HG03575 (cell line): ENCODE measurements around the gene ARMC9.
"Not testable (repeated sequence)": the region's sequence is repeated elsewhere in the genome, so short reads cannot be mapped to it uniquely, and the experiment has no call there.

ENCODE experiments used
- ATAC-seq: cut with Tn5 transposase; IDR thresholded peaks from one replicate; pipeline ENCODE4 v1.9.1; 2021; ENCODE audit not compliant: unreplicated experiment, insufficient number of reproducible peaks, low FRiP score; ENCODE audit errors: extremely low read depth

The ARMC9 gene

GRCh38 chr2:231397928-231398294, 199.5 kb downstream of the ARMC9 start:
- ATAC-seq = no peak

DNA sequence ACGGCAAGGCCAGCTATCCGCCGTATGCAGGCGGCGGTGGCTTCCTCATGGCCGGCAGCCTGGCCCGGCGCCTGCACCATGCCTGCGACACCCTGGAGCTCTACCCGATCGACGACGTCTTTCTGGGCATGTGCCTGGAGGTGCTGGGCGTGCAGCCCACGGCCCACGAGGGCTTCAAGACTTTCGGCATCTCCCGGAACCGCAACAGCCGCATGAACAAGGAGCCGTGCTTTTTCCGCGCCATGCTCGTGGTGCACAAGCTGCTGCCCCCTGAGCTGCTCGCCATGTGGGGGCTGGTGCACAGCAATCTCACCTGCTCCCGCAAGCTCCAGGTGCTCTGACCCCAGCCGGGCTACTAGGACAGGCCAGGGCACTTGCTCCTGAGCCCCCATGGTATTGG, 200.2 kb downstream of the ARMC9 start:
- no peak for ATAC-seq

GRCh38 chr2:231399046-231399852, 200.8 kb downstream of the ARMC9 start:
- ATAC-seq = no peak

GRCh38 chr2:231399853-231400680, 201.6 kb downstream of the ARMC9 start:
- ATAC-seq = no peak

GRCh38 chr2:231400681-231401080, 202.2 kb downstream of the ARMC9 start:
- ATAC-seq = not testable (repeated sequence)

DNA sequence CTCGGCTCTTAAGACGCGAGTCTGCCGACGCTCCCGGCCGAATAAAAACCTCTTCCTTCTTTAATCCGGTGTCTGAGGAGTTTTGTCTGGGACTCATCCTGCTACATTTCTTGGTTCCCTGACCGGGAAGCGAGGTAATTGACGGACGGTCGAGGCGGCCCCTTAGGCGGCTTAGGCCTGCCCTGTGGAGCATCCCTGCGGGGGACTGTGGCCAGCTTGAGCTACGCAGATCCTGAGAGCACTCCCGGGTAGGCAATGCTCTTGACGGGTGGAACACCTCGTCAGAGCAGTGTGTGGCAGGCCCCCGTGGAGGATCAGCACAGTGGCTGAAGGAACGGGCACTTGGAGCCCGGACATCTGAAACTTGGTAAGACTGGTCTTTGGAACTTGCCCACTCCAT, 202.7 kb downstream of the ARMC9 start:
- not testable (repeated sequence) for ATAC-seq

- ATAC-seq = not testable (repeated sequence)
Observed at GRCh38 chr2:231403421-231404182, 205.2 kb downstream of the ARMC9 start.

DNA sequence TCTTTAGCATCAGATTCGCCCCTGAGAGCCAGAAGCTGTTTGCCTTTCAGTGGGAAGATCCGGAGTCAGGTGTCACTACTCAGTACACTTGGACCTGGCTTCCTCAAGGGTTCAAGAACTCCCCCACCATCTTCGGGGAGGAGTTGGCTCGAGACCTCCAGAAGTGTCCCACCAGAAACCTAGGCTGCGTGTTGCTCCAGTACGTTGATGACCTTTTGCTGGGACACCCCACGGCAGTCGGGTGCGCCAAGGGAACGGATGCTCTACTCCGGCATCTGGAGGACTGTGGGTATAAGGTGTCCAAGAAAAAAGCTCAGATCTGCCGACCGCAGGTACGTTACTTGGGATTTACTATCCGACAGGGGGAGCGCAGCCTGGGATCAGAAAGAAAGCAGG, 205.8 kb downstream of the ARMC9 start:
- ATAC-seq = not testable (repeated sequence)

GRCh38 chr2:231405601-231406367, 207.4 kb downstream of the ARMC9 start:
- ATAC-seq = not testable (repeated sequence)

GRCh38 chr2:231407686-231408085, 209.3 kb downstream of the ARMC9 start:
- not testable (repeated sequence) for ATAC-seq

DNA sequence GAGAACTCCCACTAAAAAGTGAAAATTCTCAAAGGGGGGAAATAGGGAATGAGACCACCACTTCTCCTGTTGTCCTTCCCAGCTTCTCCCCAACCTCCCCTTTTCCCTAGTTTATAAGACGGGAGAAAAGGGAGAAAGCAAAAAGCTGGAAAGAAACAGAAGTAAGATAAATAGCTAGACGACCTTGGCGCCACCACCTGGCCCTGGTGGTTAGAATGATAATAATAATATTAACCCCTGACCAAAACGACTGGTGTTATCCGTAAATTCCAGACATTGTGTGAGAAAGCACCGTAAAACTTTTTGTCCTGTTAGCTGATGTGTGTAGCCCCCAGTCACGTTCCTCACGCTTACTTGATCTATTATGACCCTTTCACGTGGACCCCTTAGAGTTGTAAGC, 209.9 kb downstream of the ARMC9 start:
- not testable (repeated sequence) for ATAC-seq

GRCh38 chr2:231409776-231410175, 211.3 kb downstream of the ARMC9 start:
- no peak for ATAC-seq

DNA sequence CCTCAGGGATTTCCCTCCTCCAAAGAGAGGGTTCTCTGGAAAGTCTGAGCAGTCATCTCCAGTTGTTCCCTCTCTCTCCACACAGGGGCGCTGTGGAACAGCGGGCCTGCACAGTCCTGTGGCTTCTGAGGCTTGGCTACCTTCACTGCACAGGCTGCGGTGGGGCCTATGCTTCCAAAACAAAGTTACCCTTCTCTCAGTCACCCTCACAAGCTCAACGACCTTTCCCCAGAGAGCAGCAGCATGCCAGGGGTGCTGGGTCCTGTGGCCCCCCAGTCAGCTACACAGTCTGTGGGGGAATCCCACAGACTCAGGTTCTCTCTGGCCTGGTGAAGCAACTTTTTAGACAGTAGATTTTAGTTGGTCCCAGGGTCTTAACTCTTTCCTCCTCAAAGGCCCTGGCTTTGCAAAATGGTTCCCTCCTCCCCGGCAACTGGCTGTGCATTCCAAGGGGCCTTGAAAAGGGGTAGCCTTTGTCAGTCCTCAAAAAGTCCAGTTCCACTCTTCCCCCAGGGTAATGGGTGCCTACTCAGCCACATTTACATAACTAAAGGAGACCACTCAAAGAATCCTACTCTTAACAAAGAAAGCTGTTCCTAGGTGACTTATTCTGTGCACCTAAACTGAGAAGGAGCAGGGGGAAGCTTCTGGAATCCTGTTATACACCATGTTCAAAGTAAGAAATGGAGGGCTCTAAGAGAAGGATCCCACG, 212.0 kb downstream of the ARMC9 start:
- ATAC-seq = no peak

DNA sequence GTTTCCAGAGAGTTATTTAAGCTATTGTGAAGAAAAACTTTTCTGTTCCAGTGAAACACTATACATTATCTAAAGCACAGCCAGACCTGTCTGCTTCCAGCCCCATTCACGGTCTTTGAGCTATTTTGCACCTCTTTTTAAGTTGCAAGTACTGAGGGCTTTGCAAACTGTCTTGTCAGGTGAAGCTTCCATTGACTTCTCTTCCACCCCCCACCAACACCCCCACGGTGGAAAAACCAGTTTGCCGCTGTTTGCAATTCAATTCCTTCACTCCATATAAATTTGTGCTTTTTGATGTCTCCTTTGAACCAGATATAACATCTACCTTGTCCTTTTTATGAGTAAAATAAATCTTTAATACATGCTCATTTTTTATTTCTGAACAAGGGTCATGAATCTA, 212.8 kb downstream of the ARMC9 start:
- no peak for ATAC-seq

DNA sequence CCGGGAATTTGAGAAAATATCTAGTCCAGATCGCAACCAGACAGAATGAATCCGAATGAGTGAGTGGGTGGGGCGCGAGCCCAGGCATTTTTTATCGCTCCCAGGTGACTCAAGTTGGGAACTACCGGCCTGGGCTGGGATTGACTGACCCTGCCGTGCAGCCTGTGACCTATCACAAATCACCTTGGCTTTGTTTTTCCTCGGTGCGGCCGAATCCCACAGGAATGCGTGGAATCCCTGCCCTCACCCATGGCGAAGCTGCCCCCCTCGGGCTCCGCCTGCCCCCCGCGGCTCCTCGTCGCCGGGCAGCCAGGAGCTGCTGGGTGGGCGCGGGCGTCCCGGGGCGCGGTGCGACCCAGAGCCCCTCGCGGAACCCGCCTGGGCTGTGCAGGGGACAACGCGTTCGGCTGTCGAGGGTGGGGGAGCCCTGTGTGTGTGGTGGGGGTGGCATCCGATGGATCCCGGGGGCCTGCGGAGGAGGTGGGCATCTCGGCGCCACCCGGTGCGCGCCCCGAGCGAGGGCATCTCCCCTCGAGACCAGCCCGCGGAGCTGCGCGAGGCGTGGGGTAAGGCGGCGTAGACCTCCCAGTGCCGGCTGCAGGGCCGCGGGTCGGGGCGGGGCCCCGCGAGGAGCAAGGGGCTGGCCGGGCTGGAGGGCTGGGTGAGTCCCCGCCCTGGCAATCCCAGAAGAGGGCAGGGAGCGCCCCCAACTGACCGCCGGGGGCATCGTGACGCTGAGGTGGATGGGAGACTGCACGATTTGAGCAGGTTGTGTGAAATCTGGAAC, 213.6 kb downstream of the ARMC9 start:
- no peak for ATAC-seq

DNA sequence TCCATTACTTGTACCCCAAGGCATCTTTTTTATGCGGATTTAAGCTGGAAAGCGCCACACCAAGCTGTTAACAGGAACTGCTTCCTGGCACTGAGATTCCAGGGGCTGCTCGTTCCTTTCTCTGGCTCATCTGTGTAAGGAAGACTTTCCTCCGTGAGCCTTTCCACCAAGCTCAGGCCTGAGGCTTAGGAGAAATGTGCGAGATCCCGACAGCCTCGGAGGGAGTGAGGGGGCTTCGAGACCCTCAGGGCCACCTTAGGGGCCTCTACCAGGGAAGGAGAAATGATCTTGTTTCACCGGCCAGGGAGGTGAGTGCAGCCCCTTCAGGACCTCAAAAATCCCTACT, 214.2 kb downstream of the ARMC9 start:
- ATAC-seq = no peak

DNA sequence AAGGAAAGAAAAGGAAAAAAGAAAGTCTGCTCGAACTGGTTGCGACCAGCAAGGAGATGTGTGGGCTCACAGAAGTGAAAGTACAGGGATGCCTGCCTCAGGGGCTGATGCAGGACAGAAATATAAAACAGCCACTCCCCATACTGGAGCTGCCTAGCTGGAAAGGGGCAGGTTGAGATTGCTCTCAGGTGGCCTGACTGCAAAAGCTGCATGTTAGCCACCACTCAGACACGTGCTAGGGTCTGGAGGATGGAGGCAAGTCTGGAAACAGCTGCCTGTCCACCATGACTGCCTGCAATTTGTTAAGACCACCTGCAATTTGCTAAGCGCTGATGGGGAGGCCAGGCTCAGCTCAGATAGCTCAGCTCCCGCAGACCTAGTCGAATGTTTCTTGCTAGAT, 215.0 kb downstream of the ARMC9 start:
- no peak for ATAC-seq
